CD4-positive, CD25-positive, alpha-beta regulatory T cell (primary cell): ENCODE data around the gene UHRF2. TPM values are rescaled to one million over a fixed set of nuclear protein-coding genes. Genes with fewer than 3 reads are reported as not detected.

Experiments used
- ATAC-seq, 2 donors: fragments of 150-1000 bp; cut with Tn5 transposase; one replicate each; pipeline ENCODE4 v1.10.0; 2021; ENCODE audit warnings: low read depth in 2 of 2, moderate number of reproducible peaks in 2 of 2, moderate library complexity in 1 of 2
- DNase-seq, 3 donors: peaks; one replicate each; pipeline versions ENCODE4 v3.0.0 to v3.0.0-alpha.2; 2012 to 2022; ENCODE audit warnings: mixed read lengths in 1 of 3
- H3K27ac ChIP-seq: one replicate; pipeline ENCODE4 v1.7.0; 2013; ENCODE audit warnings: mild to moderate bottlenecking, low read length; ENCODE audit not compliant: insufficient read depth, poor library complexity, severe bottlenecking
- H3K27me3 ChIP-seq: one replicate; pipeline ENCODE4 v1.7.0; 2013; ENCODE audit warnings: low read length; ENCODE audit not compliant: control insufficient read depth, insufficient read depth
- H3K36me3 ChIP-seq: one replicate; pipeline ENCODE4 v1.7.0; 2013; ENCODE audit warnings: mild to moderate bottlenecking, low read length, moderate library complexity; ENCODE audit not compliant: control insufficient read depth, insufficient read depth
- H3K4me1 ChIP-seq: 2 replicates; pipeline ENCODE4 v1.7.0; 2013; ENCODE audit warnings: mild to moderate bottlenecking, low read length; ENCODE audit not compliant: insufficient read depth, control insufficient read depth, poor library complexity, severe bottlenecking
- H3K4me3 ChIP-seq: one replicate; pipeline ENCODE4 v1.7.0; 2013; ENCODE audit warnings: low read depth, mild to moderate bottlenecking, low read length, moderate library complexity
- H3K9me3 ChIP-seq, 2 experiments: 1 replicate in 1 of 2; 2 replicates in 1 of 2; pipeline ENCODE4 v1.7.0; 2013; ENCODE audit warnings: low read length in 2 of 2, mild to moderate bottlenecking in 1 of 2, moderate library complexity in 1 of 2; ENCODE audit not compliant: control insufficient read depth in 2 of 2
- H3K27ac Mint-ChIP-seq, 3 donors: one replicate each; pipeline ENCODE4 v1.8.0; 2020 to 2022; ENCODE audit warnings: mild to moderate bottlenecking in 3 of 3, mixed read lengths in 3 of 3, moderate library complexity in 2 of 3
- H3K27me3 Mint-ChIP-seq: one replicate; pipeline ENCODE4 v1.8.0; 2022; ENCODE audit warnings: mild to moderate bottlenecking, mixed read lengths
- H3K36me3 Mint-ChIP-seq: one replicate; pipeline ENCODE4 v1.8.0; 2020; ENCODE audit warnings: mixed read lengths
- H3K4me1 Mint-ChIP-seq, 4 donors: one replicate each; pipeline ENCODE4 v1.8.0; 2020 to 2022; ENCODE audit warnings: mixed read lengths in 4 of 4, mild to moderate bottlenecking in 1 of 4
- H3K4me3 Mint-ChIP-seq, 4 donors: one replicate each; pipeline ENCODE4 v1.8.0; 2020 to 2022; ENCODE audit warnings: mild to moderate bottlenecking in 4 of 4, mixed read lengths in 4 of 4, moderate library complexity in 3 of 4
- H3K9me3 Mint-ChIP-seq, 7 donors: one replicate each; pipeline ENCODE4 v1.8.0; 2020 to 2022; ENCODE audit warnings: mixed read lengths in 7 of 7, mild to moderate bottlenecking in 3 of 7, moderate library complexity in 2 of 7
- polyA plus RNA-seq, 4 donors: library from polyadenylated mRNA; unstranded; fragments of 300-500 nt; fragmentation: Illumina TruSeq; gene quantifications; one replicate each; pipeline ENCODE4 v1.2.3, GENCODE V29; 2021
- total RNA-seq: library from RNA; stranded (reverse); gene quantifications from one replicate; pipeline ENCODE4 v1.2.3, GENCODE V29; 2022

Gene UHRF2
- total and polyA plus RNA-seq, 5 donors from 2014 or later, result 19.9 to 222 (median 21.0) TPM

DNA sequence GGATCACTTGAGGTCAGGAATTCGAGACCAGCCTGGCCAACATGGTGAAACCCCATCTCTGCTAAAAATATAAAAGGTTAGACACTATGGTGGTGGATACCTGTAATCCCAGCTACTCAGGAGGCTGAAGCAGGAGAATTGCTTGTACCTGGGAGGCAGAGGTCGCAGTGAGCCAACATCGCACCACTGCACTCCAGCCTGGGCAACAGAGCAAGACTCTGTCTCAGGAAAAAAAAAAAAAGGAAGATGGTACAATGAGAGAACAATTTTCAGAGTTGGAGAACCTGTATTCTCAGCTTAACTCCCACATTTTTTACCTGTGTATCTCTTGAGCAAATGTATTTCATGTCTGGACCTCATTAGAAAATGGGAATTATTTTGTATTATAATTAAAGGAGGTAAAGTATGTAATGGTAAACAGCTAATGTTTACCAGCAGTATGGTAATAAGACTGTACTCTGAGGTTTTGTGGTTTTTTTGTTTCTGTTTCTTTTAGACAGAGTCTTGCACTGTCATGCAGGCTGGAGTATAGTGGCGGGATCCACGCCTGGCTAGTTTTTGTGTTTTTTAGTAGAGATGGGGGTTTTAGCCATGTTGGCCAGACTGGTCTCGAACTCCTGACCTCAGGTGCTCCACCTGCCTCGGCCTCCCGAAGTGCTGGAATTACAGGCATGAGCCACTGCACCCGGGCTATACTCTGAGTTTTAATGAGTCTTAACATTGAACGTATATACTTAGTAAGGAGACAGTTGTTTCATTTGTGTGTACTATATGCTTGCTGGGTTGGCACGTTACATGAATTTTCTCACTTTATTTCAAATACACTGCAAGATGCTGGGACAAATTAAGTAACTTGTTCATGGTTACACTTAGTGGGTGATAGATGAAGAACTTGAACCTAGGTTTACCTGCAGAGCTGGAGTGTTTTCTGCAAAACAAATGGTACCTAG lies 16.2 kb downstream of the UHRF2 start:
- no peaks in the 10 kb centered on the region for H3K9me3 ChIP-seq
- H3K9me3 Mint-ChIP-seq, result peaks cover 0 to 2% (median 0%) of the 10 kb centered on the region in 7 donors
- H3K4me1 ChIP-seq, result peaks cover 75% of the 10 kb centered on the region
- H3K4me1 Mint-ChIP-seq, result peaks cover 59 to 94% (median 75%) of the 10 kb centered on the region in 4 donors
- H3K4me3 Mint-ChIP-seq, result peak overlapping the region; percentile 68 to 84 (median 82)
- peak overlapping the region; percentile 68 for H3K4me3 ChIP-seq
- H3K27ac ChIP-seq, result peak overlapping the region; percentile 75
- H3K36me3 Mint-ChIP-seq, result peaks cover 40% of the 10 kb centered on the region
- H3K27me3 Mint-ChIP-seq, result no peaks in the 10 kb centered on the region
- DNase-seq (peak in 2 of 3 donors; percentile 61 to 64), ATAC-seq (peak; percentile 78 to 80)
- H3K27me3 ChIP-seq, result no peaks in the 10 kb centered on the region
- peaks cover 2% of the 10 kb centered on the region for H3K36me3 ChIP-seq
- H3K27ac Mint-ChIP-seq, result peak overlapping the region; percentile 84 to 92 (median 91)

DNA sequence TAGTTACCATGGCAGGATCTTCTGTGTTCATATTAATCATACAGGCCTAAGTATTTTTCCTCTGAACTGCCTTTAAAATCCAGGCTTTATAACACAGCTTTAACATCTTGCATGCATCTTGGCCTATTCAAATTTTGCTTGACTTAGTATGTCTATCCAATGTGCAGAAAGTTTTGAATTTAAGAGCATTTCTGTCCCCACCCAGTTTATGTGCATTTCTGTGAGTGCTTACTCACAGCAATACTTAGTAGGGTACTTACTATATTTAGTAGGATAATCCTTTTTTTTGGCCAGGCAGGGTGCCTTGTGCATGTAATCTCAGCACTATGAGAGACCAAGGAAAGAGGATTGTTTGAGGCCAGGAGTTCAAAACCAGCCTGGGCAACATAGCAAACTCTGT lies 18.0 kb downstream of the UHRF2 start:
- Mint-ChIP-seq H3K36me3 (peaks cover 33% of the 10 kb centered on the region), H3K27ac (peak overlapping the region; percentile 59 to 84 (median 65)), H3K9me3 (peaks cover 0 to 2% (median 0%) of the 10 kb centered on the region in 7 donors), H3K4me1 (peaks cover 48 to 91% (median 64%) of the 10 kb centered on the region in 4 donors), H3K27me3 (no peaks in the 10 kb centered on the region), H3K4me3 (peak overlapping the region; percentile 34 to 63 (median 57))
- no peak for DNase-seq
- ATAC-seq, result no peak
- Histone ChIP-seq H3K27ac (no peak overlapping the region), H3K4me1 (peaks cover 76% of the 10 kb centered on the region), H3K36me3 (peaks cover 5% of the 10 kb centered on the region), H3K27me3 (no peaks in the 10 kb centered on the region), H3K9me3 (no peaks in the 10 kb centered on the region), H3K4me3 (peak overlapping the region; percentile 54)

DNA sequence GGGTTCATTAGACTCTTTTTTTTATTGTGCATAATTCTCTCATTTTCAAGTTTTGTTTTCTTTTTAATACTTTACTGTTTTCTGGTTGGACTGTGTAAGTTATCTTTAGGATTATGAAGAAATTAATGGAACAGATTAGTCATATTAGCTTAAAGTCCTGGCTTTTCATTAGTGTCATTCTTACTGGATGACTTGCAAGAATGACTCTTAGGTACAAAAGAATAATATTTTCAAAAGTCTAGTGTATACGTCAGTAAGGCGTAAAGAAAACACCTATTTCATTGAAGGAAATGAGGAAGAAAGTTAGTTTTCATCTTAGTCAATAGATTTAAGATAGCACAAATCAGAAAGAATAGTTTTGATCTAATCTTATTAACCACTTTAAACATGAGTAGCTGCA lies 20.4 kb downstream of the UHRF2 start:
- Mint-ChIP-seq H3K4me3 (peak overlapping the region; percentile 49 to 82 (median 74)), H3K36me3 (peaks cover 42% of the 10 kb centered on the region)
- peaks cover 72% of the 10 kb centered on the region for H3K4me1 ChIP-seq

DNA sequence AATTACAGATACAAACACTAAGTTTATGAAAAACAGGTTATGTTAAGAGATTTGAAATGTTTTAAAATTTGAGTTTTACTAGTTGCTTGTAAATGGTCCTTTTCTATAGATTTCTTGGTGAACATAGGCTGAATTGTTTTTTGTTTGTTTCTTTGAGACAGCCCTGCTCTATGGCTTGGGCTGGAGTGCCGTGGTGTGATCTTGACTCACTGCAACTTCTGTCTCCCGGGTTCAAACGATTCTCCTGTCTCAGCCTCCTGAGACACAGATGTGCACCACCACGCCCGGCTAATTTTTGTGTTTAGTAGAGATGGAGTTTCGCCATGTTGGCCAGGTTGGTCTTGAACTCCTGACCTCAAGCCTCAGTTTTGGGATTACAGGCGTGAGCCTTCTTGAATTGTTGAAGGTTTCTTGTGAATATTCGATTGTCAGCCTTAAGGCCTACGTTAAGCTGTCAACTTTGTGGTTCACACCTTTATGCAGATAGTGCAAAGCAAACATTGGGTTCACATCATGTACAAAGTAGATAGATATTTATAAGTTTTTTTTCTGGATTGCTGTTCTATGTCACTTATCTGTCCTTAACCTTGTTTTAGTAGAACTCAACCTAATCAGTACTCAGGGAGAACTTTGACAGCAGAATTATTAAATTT lies 26.2 kb downstream of the UHRF2 start:
- no peak for DNase-seq
- H3K4me1 ChIP-seq, result peaks cover 47% of the 10 kb centered on the region
- H3K36me3 ChIP-seq, result peaks cover 26% of the 10 kb centered on the region
- H3K9me3 ChIP-seq, result no peaks in the 10 kb centered on the region
- H3K27me3 Mint-ChIP-seq, result no peaks in the 10 kb centered on the region
- H3K27me3 ChIP-seq, result no peaks in the 10 kb centered on the region
- H3K27ac Mint-ChIP-seq, result peak overlapping the region in 1 of 3 donors; percentile 20
- no peak for ATAC-seq
- H3K4me1 Mint-ChIP-seq, result peaks cover 59 to 88% (median 71%) of the 10 kb centered on the region in 4 donors
- no peaks in the 10 kb centered on the region for H3K9me3 Mint-ChIP-seq
- H3K27ac ChIP-seq, result no peak overlapping the region
- peak overlapping the region; percentile 35 for H3K4me3 ChIP-seq
- H3K36me3 Mint-ChIP-seq, result peaks cover 19% of the 10 kb centered on the region
- H3K4me3 Mint-ChIP-seq, result peak overlapping the region in 3 of 4 donors; percentile 17 to 67 (median 43)

More for the DNA sequence above, 20.4 kb downstream of the UHRF2 start:
- Mint-ChIP-seq H3K4me1 (peaks cover 53 to 89% (median 66%) of the 10 kb centered on the region in 4 donors), H3K27me3 (no peaks in the 10 kb centered on the region), H3K9me3 (peaks cover 0 to 2% (median 0%) of the 10 kb centered on the region in 7 donors), H3K27ac (peak overlapping the region; percentile 88 to 96 (median 89))
- peak overlapping the region; percentile 66 for H3K27ac ChIP-seq
- DNase-seq (peak in 2 of 3 donors; percentile 46 to 60), ATAC-seq (peak; percentile 36 to 47)
- no peaks in the 10 kb centered on the region for H3K27me3 ChIP-seq
- peak overlapping the region; percentile 51 for H3K4me3 ChIP-seq
- no peaks in the 10 kb centered on the region for H3K9me3 ChIP-seq
- peaks cover 21% of the 10 kb centered on the region for H3K36me3 ChIP-seq

DNA sequence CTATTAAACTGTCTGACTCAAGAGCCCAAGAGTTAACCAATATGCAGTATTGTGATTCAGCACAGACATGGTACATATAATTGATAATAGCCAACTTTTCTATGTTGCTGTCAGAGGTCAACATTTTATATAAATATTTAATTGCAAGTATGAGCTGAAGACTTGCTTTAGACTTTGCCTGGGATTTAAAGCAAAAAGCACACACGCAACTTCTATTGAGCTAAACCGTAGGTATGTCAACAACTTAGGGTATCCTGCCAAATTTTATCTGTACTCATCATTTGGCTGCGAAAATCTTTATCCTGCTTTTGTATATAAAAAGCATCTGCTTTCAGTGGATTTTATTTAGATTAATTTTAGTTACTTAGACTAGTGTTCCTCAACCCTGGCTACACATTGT lies 27.4 kb downstream of the UHRF2 start:
- Mint-ChIP-seq H3K4me3 (peak overlapping the region in 2 of 4 donors; percentile 11 to 67), H3K9me3 (no peaks in the 10 kb centered on the region), H3K27ac (no peak overlapping the region), H3K27me3 (no peaks in the 10 kb centered on the region), H3K36me3 (peaks cover 16% of the 10 kb centered on the region), H3K4me1 (peaks cover 61 to 86% (median 76%) of the 10 kb centered on the region in 4 donors)
- Histone ChIP-seq H3K4me3 (peak overlapping the region; percentile 35), H3K9me3 (no peaks in the 10 kb centered on the region), H3K27ac (peak overlapping the region; percentile 3), H3K36me3 (peaks cover 23% of the 10 kb centered on the region), H3K4me1 (peaks cover 45% of the 10 kb centered on the region), H3K27me3 (no peaks in the 10 kb centered on the region)
- ATAC-seq (no peak), DNase-seq (no peak)

DNA sequence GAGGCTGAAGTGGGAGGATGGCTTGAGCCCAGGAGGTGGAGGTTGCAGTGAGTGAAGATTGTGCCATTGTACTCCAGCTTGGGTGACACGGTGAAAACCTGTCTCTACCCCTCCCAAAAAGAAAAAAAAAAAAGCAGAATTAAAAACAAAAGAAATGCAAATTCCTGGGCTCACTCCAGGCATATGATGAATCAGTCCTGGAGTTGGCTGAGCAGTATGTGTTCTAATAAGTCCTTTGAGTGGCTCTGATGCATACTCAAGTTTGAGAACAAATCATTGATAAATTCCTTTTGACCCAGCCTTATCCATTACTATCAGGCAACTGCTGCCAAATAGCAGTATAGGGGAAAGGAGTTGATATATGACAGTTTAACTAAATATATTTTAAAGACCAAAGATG lies 28.3 kb downstream of the UHRF2 start:
- Mint-ChIP-seq H3K4me3 (peak overlapping the region in 1 of 4 donors; percentile 21), H3K4me1 (peaks cover 58 to 90% (median 73%) of the 10 kb centered on the region in 4 donors)

DNA sequence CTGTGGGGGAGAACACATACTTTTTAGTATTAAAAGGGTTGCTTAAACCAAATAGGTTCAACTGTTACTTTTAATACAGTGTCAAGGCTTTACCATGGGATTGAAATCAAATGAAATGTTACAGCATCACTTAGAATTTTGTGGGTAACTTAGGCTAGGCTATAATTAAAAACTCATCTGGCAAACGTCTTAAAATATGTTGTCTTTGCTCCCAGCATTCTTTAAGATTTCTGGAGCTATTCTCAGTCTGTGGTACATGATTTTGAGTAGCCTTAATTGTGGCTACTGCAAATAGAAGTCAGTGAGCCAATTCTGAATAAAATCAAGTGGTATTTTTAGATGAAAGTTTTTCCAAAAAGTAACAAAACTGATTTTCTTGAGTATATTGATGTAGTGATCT lies 30.7 kb downstream of the UHRF2 start:
- H3K4me3 Mint-ChIP-seq, result peak overlapping the region in 1 of 4 donors; percentile 7

More for the DNA sequence above, 28.3 kb downstream of the UHRF2 start:
- Histone ChIP-seq H3K4me3 (no peak overlapping the region), H3K36me3 (peaks cover 21% of the 10 kb centered on the region), H3K27me3 (no peaks in the 10 kb centered on the region), H3K27ac (no peak overlapping the region), H3K9me3 (no peaks in the 10 kb centered on the region), H3K4me1 (peaks cover 45% of the 10 kb centered on the region)
- H3K9me3 Mint-ChIP-seq, result no peaks in the 10 kb centered on the region
- no peak for DNase-seq
- H3K36me3 Mint-ChIP-seq, result peaks cover 13% of the 10 kb centered on the region
- H3K27ac Mint-ChIP-seq, result no peak overlapping the region
- ATAC-seq, result no peak
- no peaks in the 10 kb centered on the region for H3K27me3 Mint-ChIP-seq

More for the DNA sequence above, 30.7 kb downstream of the UHRF2 start:
- Mint-ChIP-seq H3K27ac (peak overlapping the region; percentile 0 to 18 (median 11)), H3K27me3 (no peaks in the 10 kb centered on the region), H3K4me1 (peaks cover 60 to 91% (median 73%) of the 10 kb centered on the region in 4 donors), H3K36me3 (peaks cover 3% of the 10 kb centered on the region), H3K9me3 (no peaks in the 10 kb centered on the region)
- no peak for DNase-seq
- Histone ChIP-seq H3K4me3 (peak overlapping the region; percentile 17), H3K9me3 (no peaks in the 10 kb centered on the region), H3K27me3 (no peaks in the 10 kb centered on the region), H3K4me1 (peaks cover 39% of the 10 kb centered on the region), H3K27ac (no peak overlapping the region), H3K36me3 (peaks cover 5% of the 10 kb centered on the region)
- ATAC-seq, result no peak
